Kidney epithelial cell (primary cell): ENCODE data around the gene ADAMTS15. TPM values are rescaled to one million over a fixed set of nuclear protein-coding genes. Genes with fewer than 3 reads are reported as not detected.

Experiments used
- DNase-seq: peaks from one replicate; pipeline ENCODE4 v3.0.0-alpha.2; 2010; ENCODE audit warnings: low read depth
- H3K27me3 ChIP-seq: 2 replicates; pipeline ENCODE4 v1.6.0; 2011; ENCODE audit warnings: low read length; ENCODE audit not compliant: control insufficient read depth, insufficient read depth
- H3K36me3 ChIP-seq: 2 replicates; pipeline ENCODE4 v1.5.1; 2011; ENCODE audit warnings: low read length; ENCODE audit not compliant: control insufficient read depth, insufficient read depth
- H3K4me3 ChIP-seq: 2 replicates; pipeline ENCODE4 v1.5.1; 2011; ENCODE audit warnings: low read depth, mild to moderate bottlenecking, control low read depth, low read length
- total RNA-seq: library from RNA; depleted of rRNA; stranded (reverse); fragments of >200 nt; gene quantifications from 2 replicates; pipeline ENCODE4 v1.2.3, GENCODE V29; 2015
- TF ChIP-seq, protein P1 (sequence below): IDR thresholded peaks from 2 replicates; pipeline ENCODE4 v1.5.1; 2011; ENCODE audit warnings: mild to moderate bottlenecking, moderate library complexity, low read length, control low read depth, inconsistent platforms; ENCODE audit not compliant: insufficient read depth, poor library complexity, severe bottlenecking

The ADAMTS15 gene
- total RNA-seq, 1 donor from 2014 or later: 4.2 TPM

DNA sequence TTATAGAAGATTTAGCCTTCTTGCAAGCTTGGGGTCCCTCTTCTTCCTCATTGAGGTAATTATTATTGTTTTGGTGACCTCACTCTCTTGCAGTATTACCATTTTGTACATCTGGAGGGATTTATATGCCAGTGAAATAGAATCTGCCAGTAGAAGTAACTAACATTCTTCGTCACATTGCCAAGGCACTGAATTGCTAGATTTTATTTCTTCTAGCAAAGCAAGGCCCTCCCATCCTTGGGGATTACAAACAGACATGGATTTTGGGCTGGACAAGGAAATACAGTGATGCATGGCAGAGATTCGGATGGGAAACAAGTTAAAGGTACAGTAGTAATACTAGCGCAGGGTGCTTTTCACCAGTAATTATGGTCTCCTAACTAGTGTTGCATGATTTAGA is 7.8 kb downstream of the ADAMTS15 start:
- Histone ChIP-seq H3K27me3 (no peaks in the 10 kb centered on the region), H3K36me3 (no peaks in the 10 kb centered on the region), H3K4me3 (no peak overlapping the region)
- no peak for DNase-seq
- TF ChIP-seq, protein P1, sequence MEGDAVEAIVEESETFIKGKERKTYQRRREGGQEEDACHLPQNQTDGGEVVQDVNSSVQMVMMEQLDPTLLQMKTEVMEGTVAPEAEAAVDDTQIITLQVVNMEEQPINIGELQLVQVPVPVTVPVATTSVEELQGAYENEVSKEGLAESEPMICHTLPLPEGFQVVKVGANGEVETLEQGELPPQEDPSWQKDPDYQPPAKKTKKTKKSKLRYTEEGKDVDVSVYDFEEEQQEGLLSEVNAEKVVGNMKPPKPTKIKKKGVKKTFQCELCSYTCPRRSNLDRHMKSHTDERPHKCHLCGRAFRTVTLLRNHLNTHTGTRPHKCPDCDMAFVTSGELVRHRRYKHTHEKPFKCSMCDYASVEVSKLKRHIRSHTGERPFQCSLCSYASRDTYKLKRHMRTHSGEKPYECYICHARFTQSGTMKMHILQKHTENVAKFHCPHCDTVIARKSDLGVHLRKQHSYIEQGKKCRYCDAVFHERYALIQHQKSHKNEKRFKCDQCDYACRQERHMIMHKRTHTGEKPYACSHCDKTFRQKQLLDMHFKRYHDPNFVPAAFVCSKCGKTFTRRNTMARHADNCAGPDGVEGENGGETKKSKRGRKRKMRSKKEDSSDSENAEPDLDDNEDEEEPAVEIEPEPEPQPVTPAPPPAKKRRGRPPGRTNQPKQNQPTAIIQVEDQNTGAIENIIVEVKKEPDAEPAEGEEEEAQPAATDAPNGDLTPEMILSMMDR: no peak

DNA sequence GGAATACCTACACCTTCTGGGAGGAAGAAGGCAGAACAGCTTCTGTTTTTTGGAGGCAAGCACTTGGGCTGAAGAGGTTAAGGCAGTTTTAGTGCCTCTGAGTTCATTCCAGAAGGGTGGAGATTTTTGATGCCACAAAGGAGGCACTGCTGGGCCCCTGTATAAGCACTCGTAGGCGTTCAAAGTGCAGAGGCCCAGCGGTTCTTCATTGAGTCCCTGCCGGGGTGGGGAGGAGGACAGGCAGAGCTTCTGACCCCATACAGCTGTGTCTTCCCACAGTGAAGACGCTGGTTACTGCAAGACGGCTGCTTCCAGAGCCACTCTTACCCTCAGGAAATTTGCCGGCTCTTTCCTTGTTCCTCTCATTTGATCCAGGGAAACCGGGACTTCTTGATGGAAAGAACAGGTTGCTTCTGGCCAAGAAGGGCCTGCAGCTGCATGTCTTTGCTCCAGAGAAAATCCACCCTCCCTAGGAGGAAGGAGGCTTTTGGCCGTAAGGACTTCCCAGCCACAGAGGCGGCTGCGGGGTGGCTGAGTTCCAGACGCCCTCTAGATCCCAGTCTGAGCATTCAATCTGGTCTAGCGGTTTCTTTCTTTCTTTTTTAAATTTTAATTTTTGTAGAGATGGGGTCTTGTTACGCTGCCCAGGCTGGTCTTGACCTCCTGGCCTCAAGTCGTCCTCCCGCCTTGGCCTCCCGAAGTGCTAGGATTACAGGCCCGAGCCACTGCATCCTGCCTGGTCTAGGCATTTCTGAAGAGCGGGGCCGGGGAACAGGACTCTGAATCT is 9.4 kb downstream of the ADAMTS15 start:
- H3K4me3 ChIP-seq: no peak overlapping the region
- no peaks in the 10 kb centered on the region for H3K27me3 ChIP-seq
- H3K36me3 ChIP-seq: peaks cover 1% of the 10 kb centered on the region
- no peak for DNase-seq
- TF ChIP-seq, protein P1: no peak

DNA sequence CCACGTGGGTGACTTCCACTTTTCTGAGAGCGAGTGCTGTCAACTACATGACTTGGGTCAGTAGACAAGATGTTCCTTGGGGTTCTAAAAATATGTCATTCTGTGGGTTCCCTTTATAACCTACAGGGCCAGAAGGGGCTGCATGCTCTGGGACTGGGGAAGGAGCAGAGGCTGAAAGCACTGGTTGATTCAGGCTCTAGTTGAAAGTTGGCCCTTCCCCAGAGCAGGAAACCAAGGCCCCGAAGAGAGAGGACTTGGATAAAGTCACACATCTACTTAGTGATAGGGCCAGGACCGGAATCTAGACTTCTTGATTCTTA is 9.9 kb downstream of the ADAMTS15 start:
- TF ChIP-seq, protein P1: no peak
- Histone ChIP-seq H3K27me3 (no peaks in the 10 kb centered on the region), H3K36me3 (peaks cover 1% of the 10 kb centered on the region), H3K4me3 (no peak overlapping the region)
- DNase-seq: no peak

DNA sequence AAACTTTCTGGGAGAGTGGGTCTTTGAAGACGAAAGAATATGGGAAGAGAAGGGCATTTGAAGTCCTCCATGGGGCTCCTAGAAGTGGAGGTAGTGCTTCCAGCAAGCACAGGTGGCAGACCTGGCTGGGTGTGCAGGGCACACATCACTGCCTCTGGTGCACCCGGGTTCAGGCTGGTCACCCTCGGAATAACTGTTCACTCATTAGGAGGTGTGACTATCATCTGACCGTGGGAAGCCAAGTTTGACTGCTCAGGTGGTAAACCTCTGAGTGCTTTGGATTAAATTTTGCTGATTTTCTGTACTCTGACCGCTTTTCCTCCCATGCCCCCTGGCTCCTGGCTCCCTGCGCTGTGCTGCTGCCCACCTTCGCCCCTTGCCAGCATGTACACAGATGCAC is 11.1 kb downstream of the ADAMTS15 start:
- H3K4me3 ChIP-seq: no peak overlapping the region
- H3K27me3 ChIP-seq: no peaks in the 10 kb centered on the region
- no peak for DNase-seq
- TF ChIP-seq, protein P1: no peak
- peaks cover 1% of the 10 kb centered on the region for H3K36me3 ChIP-seq

DNA sequence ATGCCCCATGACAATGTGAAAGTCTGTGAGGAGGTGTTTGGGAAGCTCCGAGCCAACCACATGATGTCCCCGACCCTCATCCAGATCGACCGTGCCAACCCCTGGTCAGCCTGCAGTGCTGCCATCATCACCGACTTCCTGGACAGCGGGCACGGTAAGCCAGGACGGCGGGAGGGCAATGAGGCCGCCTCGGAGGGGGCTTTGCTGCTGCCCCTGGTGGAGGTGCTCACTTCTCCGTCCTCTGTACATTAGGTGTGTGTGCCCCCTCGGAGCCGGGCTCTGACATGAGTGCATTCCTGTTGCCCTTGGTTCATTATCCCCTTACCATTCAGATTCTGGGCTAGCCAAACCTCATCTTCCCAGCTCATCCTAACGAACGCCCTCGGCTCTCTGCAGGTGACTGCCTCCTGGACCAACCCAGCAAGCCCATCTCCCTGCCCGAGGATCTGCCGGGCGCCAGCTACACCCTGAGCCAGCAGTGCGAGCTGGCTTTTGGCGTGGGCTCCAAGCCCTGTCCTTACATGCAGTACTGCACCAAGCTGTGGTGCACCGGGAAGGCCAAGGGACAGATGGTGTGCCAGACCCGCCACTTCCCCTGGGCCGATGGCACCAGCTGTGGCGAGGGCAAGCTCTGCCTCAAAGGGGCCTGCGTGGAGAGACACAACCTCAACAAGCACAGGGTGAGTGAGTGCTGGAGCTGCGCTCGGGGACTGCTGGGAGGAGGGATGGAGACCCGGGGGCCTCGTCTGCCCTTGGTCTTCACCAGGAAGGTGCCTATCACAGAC is 13.8 kb downstream of the ADAMTS15 start:
- no peak for DNase-seq
- TF ChIP-seq, protein P1: no peak
- Histone ChIP-seq H3K27me3 (no peaks in the 10 kb centered on the region), H3K4me3 (no peak overlapping the region), H3K36me3 (peaks cover 1% of the 10 kb centered on the region)

DNA sequence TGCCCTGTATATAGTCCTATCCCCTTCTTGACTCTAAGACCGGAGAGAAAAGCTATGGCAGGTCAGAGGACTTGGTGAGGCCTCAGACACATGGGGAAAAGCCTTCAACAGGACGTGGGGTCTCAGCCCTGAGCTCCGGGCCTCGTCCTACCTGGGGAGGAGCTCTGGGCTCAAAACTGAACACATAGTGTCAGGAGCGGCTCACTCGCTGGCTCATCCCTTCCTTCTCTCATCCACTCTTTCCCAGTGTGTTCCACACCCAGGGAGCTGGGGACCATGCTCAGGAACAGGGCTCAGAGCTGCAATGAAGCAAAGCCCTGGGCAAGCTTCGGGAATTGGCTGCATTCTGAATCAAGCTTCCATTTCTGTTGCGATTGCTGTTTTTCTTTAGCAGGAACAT is 14.5 kb downstream of the ADAMTS15 start:
- TF ChIP-seq, protein P1: no peak
- Histone ChIP-seq H3K4me3 (no peak overlapping the region), H3K36me3 (peaks cover 1% of the 10 kb centered on the region), H3K27me3 (no peaks in the 10 kb centered on the region)
- DNase-seq: no peak
